Spinal cord (tissue), 10 donors: ENCODE measurements around the gene RDH13. TPM values are rescaled to one million over a fixed set of nuclear protein-coding genes. Genes with fewer than 3 reads are reported as not detected.

ENCODE experiments used
- DNase-seq, 6 donors: peaks; one replicate each; pipeline versions ENCODE4 v3.0.0 to v3.0.0-alpha.2; 2013 to 2015; ENCODE audit warnings: low spot score in 6 of 6, low read depth in 4 of 6
- H3K27ac ChIP-seq: one replicate; pipeline ENCODE4 v1.5.1; 2013; ENCODE audit warnings: low read depth, low read length, control low read depth
- H3K27me3 ChIP-seq: one replicate; pipeline ENCODE4 v1.6.1; 2013; ENCODE audit warnings: low read length; ENCODE audit not compliant: control insufficient read depth, insufficient read depth
- H3K36me3 ChIP-seq: one replicate; pipeline ENCODE4 v1.6.1; 2013; ENCODE audit warnings: low read length; ENCODE audit not compliant: control insufficient read depth, insufficient read depth
- H3K4me1 ChIP-seq: one replicate; pipeline ENCODE4 v1.6.1; 2013; ENCODE audit warnings: low read length; ENCODE audit not compliant: control insufficient read depth, insufficient read depth
- H3K4me3 ChIP-seq: one replicate; pipeline ENCODE4 v1.5.1; 2013; ENCODE audit warnings: low read depth, low read length, control low read depth
- H3K9me3 ChIP-seq: one replicate; pipeline ENCODE4 v1.6.1; 2013; ENCODE audit warnings: low read length; ENCODE audit not compliant: control insufficient read depth, insufficient read depth
- WGBS: methylation state at CpG from one replicate; pipeline ENCODE4 v1.1.5; 2013; ENCODE audit warnings: missing lambda C conversion rate; ENCODE audit not compliant: insufficient coverage; 5-methylcytosine and 5-hydroxymethylcytosine counted together
- polyA plus RNA-seq, 2 donors: library from polyadenylated mRNA; unstranded; fragments of 120-200 nt; gene quantifications; one replicate each; pipeline ENCODE4 v1.2.1, GENCODE V29; 2013; ENCODE audit not compliant: insufficient read length in 2 of 2
- total RNA-seq, 2 donors: library from RNA; depleted of rRNA in 1 of 2; stranded (reverse); fragments of 120-200 nt in 1 of 2; fragments of >200 nt in 1 of 2; gene quantifications; one replicate each; pipeline versions ENCODE4 v1.2.3 to v1.2.4, GENCODE V29; 2013 to 2014
- donor health status: healthy.

The RDH13 gene
- total and polyA plus RNA-seq, 4 donors = 16.6 to 34.8 (median 18.0) TPM

DNA sequence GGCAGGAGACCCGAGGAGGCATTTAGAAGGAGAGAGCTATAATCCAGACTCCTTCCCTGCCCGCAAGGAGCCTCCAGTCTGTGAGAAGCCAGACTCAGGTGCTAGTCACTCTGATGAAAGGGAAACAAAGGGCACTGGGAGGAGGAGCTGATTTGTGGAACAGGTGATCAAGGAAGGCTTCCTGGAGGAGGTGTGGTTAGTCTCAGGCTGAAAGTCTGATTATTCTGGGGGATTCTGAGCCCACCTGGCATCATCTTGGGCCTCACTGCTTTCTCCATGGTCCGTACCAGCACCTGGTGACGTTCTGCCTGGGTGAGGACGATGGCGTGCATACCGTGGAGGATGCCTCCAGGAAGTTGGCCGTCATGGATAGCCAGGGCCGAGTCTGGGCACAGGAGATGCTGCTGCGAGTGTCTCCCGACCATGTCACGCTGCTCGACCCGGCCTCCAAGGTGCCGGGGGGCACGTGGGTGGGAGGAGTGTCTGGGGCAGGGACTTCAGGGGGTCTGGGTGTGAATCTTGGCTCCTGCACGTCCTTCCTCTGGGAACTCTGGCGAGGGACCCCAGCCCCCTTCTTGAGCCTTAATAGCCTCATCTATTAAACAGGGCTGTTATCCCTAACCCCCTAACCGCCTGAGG, 16.6 kb upstream of the RDH13 start:
- DNase-seq = no peak

DNA sequence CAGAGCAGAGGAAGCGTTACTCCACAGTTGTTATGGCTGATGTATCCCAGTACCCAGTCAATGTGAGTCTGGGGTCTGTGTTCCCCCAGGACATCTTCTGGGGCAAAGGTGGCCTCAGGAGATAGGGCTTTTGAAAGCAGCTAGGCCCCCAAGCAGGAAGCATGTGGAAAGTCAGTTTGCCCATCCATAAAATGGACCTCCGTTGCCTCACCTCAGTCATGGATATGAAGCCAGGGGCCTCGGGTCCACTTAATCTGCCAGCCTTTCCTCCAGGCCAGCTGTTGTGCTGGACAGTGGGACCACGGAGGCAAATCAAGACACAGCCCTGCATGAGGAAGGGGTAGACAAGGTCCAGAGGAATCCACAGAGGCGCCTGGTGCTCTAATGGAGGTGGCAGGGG, 16.0 kb upstream of the RDH13 start:
- H3K4me1 ChIP-seq = peaks cover 36% of the 10 kb centered on the region
- H3K4me3 ChIP-seq = no peak overlapping the region
- no peaks in the 10 kb centered on the region for H3K9me3 ChIP-seq
- peaks cover 67% of the 10 kb centered on the region for H3K27me3 ChIP-seq
- no peaks in the 10 kb centered on the region for H3K36me3 ChIP-seq
- no peak overlapping the region for H3K27ac ChIP-seq
- WGBS = 90% methylated on average over 4 of the region's 5 CpGs
- no peak for DNase-seq

More for the DNA sequence above, 16.6 kb upstream of the RDH13 start:
- Histone ChIP-seq H3K9me3 (no peaks in the 10 kb centered on the region), H3K27ac (no peak overlapping the region), H3K4me3 (no peak overlapping the region), H3K36me3 (no peaks in the 10 kb centered on the region), H3K4me1 (peaks cover 36% of the 10 kb centered on the region), H3K27me3 (peaks cover 72% of the 10 kb centered on the region)
- WGBS = 74% methylated on average over 19 of the region's 19 CpGs

GRCh38 chr19:55077106-55077505, 14.2 kb upstream of the RDH13 start:
- no peak overlapping the region for H3K4me3 ChIP-seq
- no peaks in the 10 kb centered on the region for H3K9me3 ChIP-seq
- no CpG with 5 or more reads among the region's 2 CpGs for WGBS
- H3K27ac ChIP-seq = no peak overlapping the region
- peaks cover 24% of the 10 kb centered on the region for H3K4me1 ChIP-seq
- DNase-seq = no peak
- H3K36me3 ChIP-seq = no peaks in the 10 kb centered on the region
- peaks cover 49% of the 10 kb centered on the region for H3K27me3 ChIP-seq

DNA sequence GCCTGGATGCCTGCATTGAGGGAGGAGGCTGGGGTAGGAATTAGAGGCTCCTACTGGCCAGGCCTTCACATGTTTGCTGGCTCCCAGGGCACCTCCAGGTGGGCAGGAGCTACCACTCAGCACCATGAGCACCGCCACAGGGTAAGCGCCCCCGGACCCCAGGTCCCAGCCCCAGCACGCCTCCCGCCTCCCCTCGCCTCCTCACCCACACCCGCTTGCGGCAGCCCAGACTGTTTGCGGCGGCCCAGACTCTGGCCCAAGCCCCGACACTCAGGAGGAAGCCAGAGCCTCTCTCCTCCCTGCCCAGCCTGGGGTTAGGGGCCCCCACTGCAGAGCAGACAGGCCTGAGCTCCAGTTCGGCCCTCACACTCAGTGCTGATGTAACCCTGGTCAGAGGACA, 13.4 kb upstream of the RDH13 start:
- Histone ChIP-seq H3K36me3 (no peaks in the 10 kb centered on the region), H3K27ac (no peak overlapping the region), H3K4me3 (no peak overlapping the region), H3K4me1 (peaks cover 16% of the 10 kb centered on the region), H3K9me3 (no peaks in the 10 kb centered on the region), H3K27me3 (peaks cover 48% of the 10 kb centered on the region)
- DNase-seq = no peak
- WGBS = 71% methylated on average over 11 of the region's 12 CpGs

DNA sequence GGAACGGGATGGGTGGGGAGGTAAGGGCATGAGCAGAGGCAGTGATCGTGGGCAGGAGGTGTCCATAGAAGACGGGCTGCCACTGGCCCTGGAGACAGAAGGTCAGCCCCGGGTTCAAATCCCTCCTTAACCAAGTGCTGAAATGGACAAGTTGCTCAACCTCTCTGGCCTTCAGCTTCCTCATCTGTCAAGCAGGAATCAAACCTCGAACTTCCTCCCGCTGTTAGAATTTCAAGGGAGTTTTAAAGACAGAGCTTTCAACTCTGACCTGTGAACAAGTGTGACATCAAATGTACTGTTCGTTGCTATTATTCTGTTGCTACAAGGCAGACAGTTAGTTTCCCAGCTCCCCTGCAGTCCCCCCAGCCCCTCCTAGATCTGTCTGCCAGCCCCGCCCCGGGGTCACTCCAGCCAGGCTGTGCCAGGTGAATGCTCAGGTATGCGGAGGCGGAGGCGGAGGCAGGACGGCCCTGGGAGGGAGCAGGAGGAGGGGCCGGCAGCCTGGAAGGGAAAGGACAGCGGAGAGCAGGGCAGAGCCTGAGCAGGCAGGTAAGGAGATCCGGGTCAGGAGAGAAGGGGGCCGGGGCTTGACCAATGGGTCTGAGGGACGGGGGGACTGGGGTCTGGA, 12.5 kb upstream of the RDH13 start, which contains the start of gene EPS8L1:
EPS8L1 (plus strand) TSS at position 499 of the 628 bp plus-strand sequence. CDS start 576 bp downstream, outside the sequence.
- WGBS = 32% methylated on average over 15 of the region's 18 CpGs
- H3K36me3 ChIP-seq = no peaks in the 10 kb centered on the region
- no peak within 1 kb of the TSS for H3K4me3 ChIP-seq
- DNase-seq = no peak
- H3K4me1 ChIP-seq = peaks cover 8% of the 10 kb centered on the region
- H3K9me3 ChIP-seq = no peaks in the 10 kb centered on the region
- H3K27ac ChIP-seq = no peak within 1 kb of the TSS
- H3K27me3 ChIP-seq = peaks cover 45% of the 10 kb centered on the region

DNA sequence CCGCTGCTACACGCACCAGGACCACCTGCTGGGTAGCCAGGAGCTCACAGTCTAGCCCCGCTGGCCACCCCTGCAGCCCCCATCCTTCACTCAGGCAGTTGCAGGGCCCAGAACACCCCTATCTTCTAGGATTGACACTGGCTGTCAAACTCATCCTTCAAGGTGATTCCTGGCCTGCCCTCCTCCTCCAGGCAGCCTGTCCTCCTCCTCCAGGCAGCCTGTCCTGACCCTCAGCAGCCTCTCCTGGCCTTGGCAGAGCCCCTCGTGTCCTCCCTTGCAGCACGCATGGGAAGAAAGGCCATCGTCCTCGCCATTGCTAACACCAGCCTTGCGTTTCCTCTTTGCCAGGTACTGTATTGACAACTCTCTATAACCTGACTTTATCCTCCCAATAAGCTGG, 9.0 kb upstream of the RDH13 start:
- Histone ChIP-seq H3K9me3 (no peaks in the 10 kb centered on the region), H3K4me3 (no peak overlapping the region), H3K27ac (no peak overlapping the region), H3K36me3 (no peaks in the 10 kb centered on the region), H3K27me3 (peaks cover 51% of the 10 kb centered on the region), H3K4me1 (peaks cover 8% of the 10 kb centered on the region)
- DNase-seq = no peak
- 63% methylated on average over 6 of the region's 8 CpGs for WGBS

DNA sequence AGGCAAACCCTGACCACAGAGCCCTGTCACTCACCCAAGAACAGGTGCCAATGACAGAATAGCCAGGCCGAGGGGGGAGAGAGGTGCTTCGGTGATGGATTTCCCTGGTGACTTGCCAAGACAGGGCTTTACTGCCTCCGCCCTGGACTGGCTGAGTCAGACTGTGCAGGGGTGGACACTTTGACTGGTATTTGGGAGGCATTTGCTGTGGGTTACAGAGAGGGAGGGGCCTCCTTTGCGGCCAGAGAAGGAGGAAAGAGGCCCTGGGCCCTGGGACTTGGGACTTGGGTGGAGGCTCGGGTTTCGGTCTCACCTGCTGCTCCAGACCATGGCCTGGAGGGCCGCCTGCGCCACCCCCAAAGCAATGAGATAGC, 8.2 kb upstream of the RDH13 start:
- 65% methylated on average over 7 of the region's 8 CpGs for WGBS
- no peaks in the 10 kb centered on the region for H3K9me3 ChIP-seq
- no peak overlapping the region for H3K27ac ChIP-seq
- no peak for DNase-seq
- H3K36me3 ChIP-seq = no peaks in the 10 kb centered on the region
- peaks cover 8% of the 10 kb centered on the region for H3K4me1 ChIP-seq
- H3K4me3 ChIP-seq = no peak overlapping the region
- H3K27me3 ChIP-seq = peaks cover 46% of the 10 kb centered on the region

DNA sequence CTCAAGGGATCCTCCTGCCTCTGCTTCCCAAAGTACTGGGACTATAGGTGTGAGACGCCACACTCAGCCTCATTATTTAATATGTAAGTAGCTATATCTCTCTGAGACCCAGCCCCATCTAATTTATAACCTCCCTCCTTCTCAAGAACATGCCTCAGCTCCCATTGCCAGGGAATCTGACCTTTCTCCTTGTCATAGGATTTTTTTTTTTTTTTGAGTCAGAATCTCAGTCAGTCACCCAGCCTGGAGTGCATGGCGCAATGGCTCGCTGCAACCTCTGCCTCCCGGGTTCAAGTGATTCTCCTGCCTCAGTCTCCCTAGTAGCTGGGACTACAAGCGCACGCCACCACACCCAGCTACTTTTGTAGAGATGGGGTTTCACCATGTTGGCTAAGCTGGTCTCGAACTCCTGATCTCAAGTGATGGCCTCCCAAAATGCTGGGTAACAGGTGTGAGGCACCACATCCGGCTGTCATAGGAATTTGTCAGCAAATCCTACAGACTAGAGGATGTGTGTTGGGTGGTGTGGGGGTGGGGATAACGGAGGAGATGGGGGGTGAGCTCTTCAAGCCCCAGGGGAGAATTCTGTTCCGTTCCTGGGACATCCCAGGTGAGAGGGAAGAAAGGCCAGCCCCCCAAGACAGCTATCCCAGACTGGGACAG, 7.6 kb upstream of the RDH13 start:
- Histone ChIP-seq H3K4me3 (no peak overlapping the region), H3K9me3 (no peaks in the 10 kb centered on the region), H3K36me3 (no peaks in the 10 kb centered on the region), H3K27ac (no peak overlapping the region), H3K4me1 (peaks cover 8% of the 10 kb centered on the region), H3K27me3 (peaks cover 47% of the 10 kb centered on the region)
- 91% methylated on average over 7 of the region's 10 CpGs for WGBS
- no peak for DNase-seq

- Histone ChIP-seq H3K4me1 (peaks cover 8% of the 10 kb centered on the region), H3K27ac (no peak overlapping the region), H3K27me3 (peaks cover 46% of the 10 kb centered on the region), H3K9me3 (no peaks in the 10 kb centered on the region), H3K4me3 (no peak overlapping the region), H3K36me3 (no peaks in the 10 kb centered on the region)
- no peak for DNase-seq
- 83% methylated on average over 2 of the region's 2 CpGs for WGBS
Observed at GRCh38 chr19:55069865-55070197, 6.9 kb upstream of the RDH13 start.
